ENCODE measurements around the gene GJD4.

The GJD4 gene

DNA sequence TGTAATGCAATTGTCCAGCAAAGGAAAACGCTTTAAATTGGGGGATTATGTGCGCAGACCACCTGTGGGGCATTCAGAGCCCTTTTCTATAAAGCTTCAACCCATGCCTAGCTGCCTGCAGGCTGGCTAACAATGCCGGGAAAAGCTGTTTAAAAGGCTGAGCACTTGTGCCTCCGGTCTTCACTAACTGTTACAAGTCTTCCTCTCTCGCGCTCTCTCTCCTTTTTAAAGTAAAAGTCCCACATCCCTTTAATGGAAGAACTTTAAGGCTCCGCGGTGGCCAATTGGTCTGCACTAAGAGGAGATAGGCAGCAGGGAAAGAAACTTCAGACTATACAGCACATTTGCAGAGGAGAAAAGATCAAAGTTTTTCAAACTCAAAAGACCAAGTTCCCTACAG is 32.3 kb downstream of the GJD4 start:
- in situ Hi-C loops (cut with HindIII; ENCODE audit: low pct_ligation_motif_present, low sequenced_read_pairs), result loop anchor here (25.0 kb wide), 1 partner anchor 1150 kb away; no protein-coding TSS in a partner anchor
- no peak for TF ChIP-seq CTCF (IDR thresholded peaks at IDR 0.05; ENCODE audit: low read depth, low read length, missing control alignments)
- Histone ChIP-seq H3K27ac (no peak overlapping the region), H3K36me3 (replicated peaks) (no peaks in the 10 kb centered on the region), H3K4me3 (ENCODE audit: low read depth, low read length) (peak overlapping the region; percentile 20), H3K27me3 (replicated peaks) (no peaks in the 10 kb centered on the region)
- DNase-seq, result no peak

DNA sequence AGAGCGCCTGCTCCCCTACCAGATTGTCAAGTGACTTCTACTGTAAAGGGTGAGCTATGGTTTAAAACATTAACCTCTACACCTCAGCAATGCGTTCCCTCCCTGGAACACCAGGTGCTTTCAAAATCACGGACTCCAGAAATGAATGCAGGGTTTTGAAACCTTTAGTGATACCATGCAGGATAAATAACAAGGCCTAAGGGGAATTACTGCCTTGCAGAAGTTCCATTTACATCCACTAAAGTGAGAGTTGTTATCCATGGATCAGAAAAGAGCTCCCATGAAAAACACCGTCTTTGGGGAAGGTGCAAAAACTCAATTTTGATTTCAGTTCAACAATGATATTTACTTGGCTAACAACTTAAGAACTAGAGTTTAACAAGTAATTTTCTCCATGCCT is 33.0 kb downstream of the GJD4 start:
- Histone ChIP-seq H3K27ac (no peak overlapping the region), H3K27me3 (replicated peaks) (no peaks in the 10 kb centered on the region), H3K4me3 (ENCODE audit: low read depth, low read length) (no peak overlapping the region), H3K36me3 (replicated peaks) (no peaks in the 10 kb centered on the region)
- DNase-seq, result no peak
- TF ChIP-seq CTCF (IDR thresholded peaks at IDR 0.05; ENCODE audit: low read depth, low read length, missing control alignments), result no peak
- in situ Hi-C loops (cut with HindIII; ENCODE audit: low pct_ligation_motif_present, low sequenced_read_pairs), result loop anchor here (25.0 kb wide), 1 partner anchor 1149 kb away; no protein-coding TSS in a partner anchor

DNA sequence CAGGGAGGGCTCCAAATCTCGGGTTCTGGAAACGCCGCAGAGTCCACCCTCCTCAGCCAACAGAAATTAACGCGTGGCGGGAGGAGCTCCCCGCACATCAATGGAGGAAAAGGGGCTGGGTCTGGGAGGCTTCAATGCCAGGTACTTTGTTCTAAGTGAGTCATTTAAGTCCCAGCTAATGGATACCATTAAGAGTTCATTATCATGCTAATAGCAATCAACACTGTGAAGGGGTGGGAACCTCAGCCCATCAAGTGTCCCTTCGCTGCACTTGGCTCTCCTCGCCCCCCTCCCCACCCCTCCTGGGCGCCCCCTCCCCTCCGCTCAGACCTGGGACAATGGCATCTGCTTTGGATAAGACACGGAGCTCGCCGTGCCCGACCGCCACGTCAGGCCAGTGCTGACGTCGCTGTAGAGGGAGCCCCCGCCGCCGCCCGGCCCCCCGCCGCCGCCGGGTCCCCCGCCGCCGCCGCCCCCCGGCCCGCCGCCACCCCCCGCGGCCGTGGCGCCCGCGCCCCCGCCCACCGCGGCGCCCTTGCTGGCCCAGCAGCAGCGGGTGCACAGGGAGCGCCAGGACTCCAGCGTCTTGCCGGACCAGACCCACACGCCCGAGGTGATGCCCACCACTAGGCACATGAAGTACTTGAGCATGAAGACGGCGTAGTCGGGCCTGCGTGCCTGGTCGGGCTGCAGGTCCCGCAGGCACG is 34.0 kb downstream of the GJD4 start:
- Histone ChIP-seq H3K27ac (no peak overlapping the region), H3K36me3 (replicated peaks) (no peaks in the 10 kb centered on the region), H3K27me3 (replicated peaks) (no peaks in the 10 kb centered on the region), H3K4me3 (ENCODE audit: low read depth, low read length) (peak overlapping the region; percentile 73)
- in situ Hi-C loops (cut with HindIII; ENCODE audit: low pct_ligation_motif_present, low sequenced_read_pairs), result loop anchor here (25.0 kb wide), 1 partner anchor 1148 kb away; no protein-coding TSS in a partner anchor
- TF ChIP-seq CTCF (IDR thresholded peaks at IDR 0.05; ENCODE audit: low read depth, low read length, missing control alignments), result no peak
- DNase-seq, result no peak

DNA sequence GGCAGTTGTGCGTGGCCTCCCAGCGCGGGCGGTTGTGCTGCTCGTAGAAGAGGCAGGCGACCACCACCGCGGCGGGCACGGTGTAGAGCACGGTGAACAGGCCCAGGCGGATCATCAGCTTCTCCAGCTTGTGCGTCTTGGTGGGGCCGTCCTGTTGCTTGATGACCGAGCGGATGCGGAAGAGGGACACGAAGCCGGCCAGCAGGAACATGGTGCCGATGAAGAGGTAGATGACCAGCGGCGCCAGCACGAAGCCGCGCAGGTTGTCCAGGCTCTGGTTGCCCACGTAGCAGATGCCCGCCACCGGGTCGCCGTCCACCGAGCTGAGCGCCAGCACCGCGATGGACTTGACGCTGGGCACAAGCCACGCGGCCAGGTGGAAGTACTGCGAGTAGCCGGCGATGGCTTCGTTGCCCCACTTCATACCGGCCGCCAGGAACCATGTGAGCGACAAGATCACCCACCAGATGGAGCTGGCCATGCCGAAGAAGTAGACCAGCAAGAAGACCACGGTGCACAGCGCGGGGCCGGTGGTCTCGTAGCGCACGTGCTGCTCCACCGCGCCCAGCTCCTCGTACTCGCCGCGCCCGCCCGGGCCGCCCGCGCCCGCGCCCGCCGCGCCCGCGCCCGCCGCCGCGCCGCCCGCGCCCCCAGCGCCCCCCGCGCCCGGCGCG is 34.7 kb downstream of the GJD4 start:
- Histone ChIP-seq H3K36me3 (replicated peaks) (no peaks in the 10 kb centered on the region), H3K27me3 (replicated peaks) (no peaks in the 10 kb centered on the region), H3K4me3 (ENCODE audit: low read depth, low read length) (peak overlapping the region; percentile 73), H3K27ac (no peak overlapping the region)
- in situ Hi-C loops (cut with HindIII; ENCODE audit: low pct_ligation_motif_present, low sequenced_read_pairs), result loop anchor here (25.0 kb wide), 1 partner anchor 1147 kb away; no protein-coding TSS in a partner anchor
- DNase-seq, result peak; percentile 24
- peak; percentile 48 for TF ChIP-seq CTCF (IDR thresholded peaks at IDR 0.05; ENCODE audit: low read depth, low read length, missing control alignments)

DNA sequence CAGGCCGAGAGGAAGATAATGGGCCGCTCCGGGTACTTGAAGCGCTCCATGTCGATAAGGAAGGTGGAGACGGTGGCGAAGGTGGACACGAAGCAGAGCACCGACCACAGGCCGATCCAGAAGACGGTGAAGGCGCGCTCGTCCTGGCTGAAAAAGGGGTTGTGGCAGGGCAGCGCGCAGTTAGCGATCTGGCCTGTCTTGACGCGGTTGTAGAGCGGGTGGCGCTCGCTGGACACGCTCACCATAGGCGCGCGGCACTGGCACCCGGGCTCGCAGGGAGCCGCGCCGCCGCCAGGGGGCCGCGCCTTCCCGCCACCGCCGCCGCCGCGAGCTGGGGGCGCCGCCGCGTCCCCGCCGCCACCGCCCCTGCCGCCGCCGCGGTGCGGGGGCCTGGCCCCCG is 35.3 kb downstream of the GJD4 start:
- H3K27me3 ChIP-seq (replicated peaks), result no peaks in the 10 kb centered on the region
- peak overlapping the region; percentile 73 for H3K4me3 ChIP-seq (ENCODE audit: low read depth, low read length)
- H3K27ac ChIP-seq, result no peak overlapping the region
- DNase-seq, result peak; percentile 43
- peak; percentile 28 for TF ChIP-seq CTCF (IDR thresholded peaks at IDR 0.05; ENCODE audit: low read depth, low read length, missing control alignments)
- H3K36me3 ChIP-seq (replicated peaks), result no peaks in the 10 kb centered on the region
- in situ Hi-C loops (cut with HindIII; ENCODE audit: low pct_ligation_motif_present, low sequenced_read_pairs), result loop anchor here (25.0 kb wide), 1 partner anchor 1147 kb away; no protein-coding TSS in a partner anchor

Measured in brain microvascular endothelial cell (primary cell).